Stimulated activated CD4-positive, alpha-beta T cell treated with anti-CD3 and anti-CD28 coated beads, Interleukin-1b, Interleukin-23, amount 100 ng/mL, for 48 hours (primary cell): ENCODE measurements around the gene PRDM8.

Source experiments
- DNase-seq: peaks from one replicate; pipeline ENCODE4 v3.0.0-alpha.2; 2020

Gene PRDM8

GRCh38 chr4:80202190-80202711, 4.9 kb downstream of the PRDM8 start:
- peak; percentile 69 for DNase-seq

GRCh38 chr4:80202741-80203553, 5.6 kb downstream of the PRDM8 start:
- peak; percentile 53 for DNase-seq

GRCh38 chr4:80204433-80205011, 7.2 kb downstream of the PRDM8 start:
- DNase-seq, result no peak

- DNase-seq, result no peak
Observed at GRCh38 chr4:80206111-80206510, 8.8 kb downstream of the PRDM8 start.

GRCh38 chr4:80206521-80207171, 9.3 kb downstream of the PRDM8 start:
- no peak for DNase-seq

- no peak for DNase-seq
Observed at GRCh38 chr4:80207172-80207583, 9.9 kb downstream of the PRDM8 start.

- DNase-seq, result no peak
Observed at GRCh38 chr4:80207664-80208063, 10.4 kb downstream of the PRDM8 start.

GRCh38 chr4:80208610-80209339, 11.5 kb downstream of the PRDM8 start:
- DNase-seq, result no peak

- no peak for DNase-seq
Observed at GRCh38 chr4:80209340-80209701, 12.0 kb downstream of the PRDM8 start.

- no peak for DNase-seq
Observed at GRCh38 chr4:80210549-80210948, 13.2 kb downstream of the PRDM8 start.

GRCh38 chr4:80213117-80213815, 16.0 kb downstream of the PRDM8 start:
- DNase-seq, result no peak

GRCh38 chr4:80215449-80216052, 18.2 kb downstream of the PRDM8 start:
- DNase-seq, result no peak

- DNase-seq, result no peak
Observed at GRCh38 chr4:80216100-80216761, 18.9 kb downstream of the PRDM8 start.

- DNase-seq, result no peak
Observed at GRCh38 chr4:80219301-80220025, 22.2 kb downstream of the PRDM8 start.

- no peak for DNase-seq
Observed at GRCh38 chr4:80220711-80221110, 23.4 kb downstream of the PRDM8 start.

GRCh38 chr4:80221161-80221560, 23.9 kb downstream of the PRDM8 start:
- DNase-seq, result no peak

- DNase-seq, result no peak
Observed at GRCh38 chr4:80225595-80225994, 28.3 kb downstream of the PRDM8 start.

GRCh38 chr4:80226094-80226493, 28.8 kb downstream of the PRDM8 start:
- DNase-seq, result no peak

- no peak for DNase-seq
Observed at GRCh38 chr4:80228460-80228859, 31.2 kb downstream of the PRDM8 start.

- DNase-seq, result no peak
Observed at GRCh38 chr4:80229128-80229527, 31.8 kb downstream of the PRDM8 start.

GRCh38 chr4:80229590-80229989, 32.3 kb downstream of the PRDM8 start:
- no peak for DNase-seq
